Measurements from ENCODE around the gene AKAP8L. TPM values are rescaled to one million over a fixed set of nuclear protein-coding genes. Genes with fewer than 3 reads are reported as not detected.

The AKAP8L gene
- total RNA-seq, 1 donor from 2014 or later = 76.7 TPM

GRCh38 chr19:15450528-15450890 lies 31.7 kb upstream of the AKAP8L start:
- intact Hi-C loops (cut with DNase I) = loop anchor here (5.0 to 10.0 kb wide), 2 partner anchors 73 to 104 kb away; partner anchors contain the start of gene AKAP8
- ATAC-seq = no peak
- no peak for DNase-seq (ENCODE audit: missing footprints)

- intact Hi-C loops (cut with DNase I) = loop anchor here (5.0 to 10.0 kb wide), 2 partner anchors 73 to 105 kb away; partner anchors contain the start of gene AKAP8
- DNase-seq (ENCODE audit: missing footprints) = peak; percentile 94
- ATAC-seq = peak; percentile 10
These were observed 31.1 kb upstream of the AKAP8L start, which contains the start of gene WIZ for GRCh38 chr19:15449620-15450527. TSS of gene WIZ (minus strand) at chr19:15449956. CDS start at chr19:15448307, 1,649 bp downstream.

GRCh38 chr19:15448778-15449619 lies 30.2 kb upstream of the AKAP8L start:
- DNase-seq (ENCODE audit: missing footprints) (no peak), ATAC-seq (no peak)
- intact Hi-C loops (cut with DNase I) = no loop called here

GRCh38 chr19:15448044-15448777 lies 29.4 kb upstream of the AKAP8L start:
- ATAC-seq = no peak
- DNase-seq (ENCODE audit: missing footprints) = no peak
- intact Hi-C loops (cut with DNase I) = no loop called here

GRCh38 chr19:15447057-15447456 lies 28.3 kb upstream of the AKAP8L start:
- DNase-seq (ENCODE audit: missing footprints) (no peak), ATAC-seq (no peak)
- intact Hi-C loops (cut with DNase I) = no loop called here

- DNase-seq (ENCODE audit: missing footprints) = no peak
- intact Hi-C loops (cut with DNase I) = no loop called here
- ATAC-seq = peak; percentile 73
These were observed 27.1 kb upstream of the AKAP8L start for GRCh38 chr19:15445807-15446376.

- no peak for ATAC-seq
- intact Hi-C loops (cut with DNase I) = no loop called here
- no peak for DNase-seq (ENCODE audit: missing footprints)
These were observed 26.4 kb upstream of the AKAP8L start for GRCh38 chr19:15445227-15445605.

- intact Hi-C loops (cut with DNase I) = no loop called here
- ATAC-seq (peak; percentile 23), DNase-seq (ENCODE audit: missing footprints) (no peak)
These were observed 25.9 kb upstream of the AKAP8L start for GRCh38 chr19:15444505-15445226.

GRCh38 chr19:15443838-15444237 lies 25.1 kb upstream of the AKAP8L start:
- DNase-seq (ENCODE audit: missing footprints) (no peak), ATAC-seq (peak; percentile 63)
- intact Hi-C loops (cut with DNase I) = no loop called here

- no peak for ATAC-seq
- DNase-seq (ENCODE audit: missing footprints) = no peak
- intact Hi-C loops (cut with DNase I) = no loop called here
These were observed 24.5 kb upstream of the AKAP8L start for GRCh38 chr19:15443325-15443724.

GRCh38 chr19:15442142-15442920 lies 23.5 kb upstream of the AKAP8L start:
- DNase-seq (ENCODE audit: missing footprints) = no peak
- intact Hi-C loops (cut with DNase I) = no loop called here

GRCh38 chr19:15441317-15441716 lies 22.5 kb upstream of the AKAP8L start:
- no peak for ATAC-seq
- intact Hi-C loops (cut with DNase I) = no loop called here
- DNase-seq (ENCODE audit: missing footprints) = no peak

More at GRCh38 chr19:15442142-15442920, 23.5 kb upstream of the AKAP8L start:
- ATAC-seq = no peak

- intact Hi-C loops (cut with DNase I) = no loop called here
- no peak for DNase-seq (ENCODE audit: missing footprints)
- ATAC-seq = no peak
These were observed 21.2 kb upstream of the AKAP8L start for GRCh38 chr19:15439821-15440641.

GRCh38 chr19:15439078-15439799 lies 20.5 kb upstream of the AKAP8L start:
- intact Hi-C loops (cut with DNase I) = no loop called here
- no peak for ATAC-seq
- DNase-seq (ENCODE audit: missing footprints) = no peak

- intact Hi-C loops (cut with DNase I) = no loop called here
- DNase-seq (ENCODE audit: missing footprints) = no peak
- ATAC-seq = no peak
These were observed 19.8 kb upstream of the AKAP8L start for GRCh38 chr19:15438577-15438976.

GRCh38 chr19:15438124-15438496 lies 19.3 kb upstream of the AKAP8L start:
- intact Hi-C loops (cut with DNase I) = no loop called here
- DNase-seq (ENCODE audit: missing footprints) = no peak
- ATAC-seq = no peak

Measured in Right ventricle myocardium inferior (tissue), 1 donor.